HG03378 (cell line): ENCODE measurements around the gene AGXT.

ENCODE experiments used
- ATAC-seq: cut with Tn5 transposase; IDR thresholded peaks from one replicate; pipeline ENCODE4 v1.9.1; 2021; ENCODE audit warnings: mild to moderate bottlenecking, moderate library complexity; ENCODE audit not compliant: unreplicated experiment

Gene AGXT

GRCh38 chr2:240884221-240884620, 15.6 kb downstream of the AGXT start:
- no peak for ATAC-seq

GRCh38 chr2:240884745-240885144, 16.1 kb downstream of the AGXT start:
- ATAC-seq = no peak

- ATAC-seq = no peak
These were observed 16.9 kb downstream of the AGXT start for GRCh38 chr2:240885566-240885965.

- ATAC-seq = no peak
These were observed 17.5 kb downstream of the AGXT start for GRCh38 chr2:240886023-240886565.

GRCh38 chr2:240886678-240887609, 18.3 kb downstream of the AGXT start:
- no peak for ATAC-seq

GRCh38 chr2:240887631-240888030, 19.0 kb downstream of the AGXT start:
- no peak for ATAC-seq

GRCh38 chr2:240888130-240888889, 19.7 kb downstream of the AGXT start:
- ATAC-seq = no peak

- ATAC-seq = no peak
These were observed 20.4 kb downstream of the AGXT start for GRCh38 chr2:240888890-240889573.

GRCh38 chr2:240889601-240890560, 21.3 kb downstream of the AGXT start:
- no peak for ATAC-seq

GRCh38 chr2:240890691-240891090, 22.1 kb downstream of the AGXT start:
- ATAC-seq = no peak

- ATAC-seq = no peak
These were observed 23.1 kb downstream of the AGXT start for GRCh38 chr2:240891492-240892340.

- no peak for ATAC-seq
These were observed 23.7 kb downstream of the AGXT start for GRCh38 chr2:240892356-240892755.

- no peak for ATAC-seq
These were observed 24.3 kb downstream of the AGXT start for GRCh38 chr2:240892925-240893324.

GRCh38 chr2:240893363-240893844, 24.8 kb downstream of the AGXT start:
- no peak for ATAC-seq

GRCh38 chr2:240894006-240894405, 25.4 kb downstream of the AGXT start:
- ATAC-seq = no peak

GRCh38 chr2:240894836-240895558, 26.4 kb downstream of the AGXT start:
- no peak for ATAC-seq

GRCh38 chr2:240895656-240896388, 27.2 kb downstream of the AGXT start, which contains the start of gene MAB21L4:
Gene MAB21L4 (minus strand): TSS chr2:240896156. CDS start chr2:240895997, 159 bp downstream.
- no peak for ATAC-seq
